Osteocyte (in vitro differentiated cells): ENCODE results near the gene GARIN5B. TPM values are rescaled to one million over a fixed set of nuclear protein-coding genes. Genes with fewer than 3 reads are reported as not detected.
A peak's percentile ranks its signal among the peaks of the same experiment; 100 is the strongest.

Experiments used
- DNase-seq: peaks from one replicate; pipeline ENCODE4 v3.0.0; 2021; ENCODE audit warnings: mixed read lengths; ENCODE audit not compliant: unreplicated experiment; ENCODE audit errors: extremely low spot score
- H3K27ac Mint-ChIP-seq: one replicate; pipeline ENCODE4 v1.8.0; 2021; ENCODE audit warnings: mild to moderate bottlenecking, mixed read lengths; ENCODE audit not compliant: unreplicated experiment
- H3K27me3 Mint-ChIP-seq: one replicate; pipeline ENCODE4 v1.8.0; 2021; ENCODE audit warnings: mixed read lengths; ENCODE audit not compliant: unreplicated experiment
- H3K36me3 Mint-ChIP-seq: one replicate; pipeline ENCODE4 v1.8.0; 2021; ENCODE audit warnings: mixed read lengths; ENCODE audit not compliant: unreplicated experiment
- H3K4me1 Mint-ChIP-seq: one replicate; pipeline ENCODE4 v1.8.0; 2021; ENCODE audit warnings: mixed read lengths; ENCODE audit not compliant: unreplicated experiment
- H3K4me3 Mint-ChIP-seq: one replicate; pipeline ENCODE4 v1.8.0; 2021; ENCODE audit warnings: mild to moderate bottlenecking, moderate library complexity, mixed read lengths; ENCODE audit not compliant: unreplicated experiment
- H3K9me3 Mint-ChIP-seq: one replicate; pipeline ENCODE4 v1.8.0; 2021; ENCODE audit warnings: mixed read lengths; ENCODE audit not compliant: unreplicated experiment
- total RNA-seq: library from RNA; stranded (reverse); gene quantifications from 2 replicates; pipeline ENCODE4 v1.2.1, GENCODE V29; 2021
- TF ChIP-seq, protein P1 (sequence below): fragments of 200-600 bp; sonication (generic); IDR thresholded peaks from 2 replicates; pipeline ENCODE4 v1.5.0; 2021; ENCODE audit warnings: antibody characterized with exemption, mild to moderate bottlenecking, moderate library complexity

Gene GARIN5B
- total RNA-seq, 1 donor from 2014 or later, result not detected

DNA sequence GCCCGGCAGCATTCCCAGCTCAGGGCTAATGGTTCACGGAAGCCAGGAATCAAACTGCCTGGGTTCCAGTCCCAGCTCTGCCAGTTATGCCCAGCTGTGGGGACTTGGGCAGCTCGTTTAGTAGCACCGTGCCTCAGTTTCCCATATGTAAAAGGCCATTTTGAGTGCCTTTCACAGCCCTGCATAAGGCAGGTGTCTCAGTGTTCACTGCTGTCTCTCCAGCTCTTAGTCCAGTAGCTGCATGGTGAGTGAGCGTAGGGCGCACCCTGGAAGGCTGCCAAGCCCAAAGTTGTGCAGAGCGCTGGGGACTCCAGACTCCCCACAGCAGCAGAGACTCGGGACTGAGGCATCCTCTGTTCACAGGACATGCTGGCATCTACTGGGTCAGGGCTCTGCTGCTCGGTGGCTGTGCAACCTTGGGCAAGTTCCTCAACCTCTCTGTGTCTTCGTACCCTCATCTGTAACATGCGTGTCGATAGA is 28.2 kb upstream of the GARIN5B start:
- Mint-ChIP-seq H3K36me3 (peaks cover 12% of the 10 kb centered on the region), H3K27me3 (no peaks in the 10 kb centered on the region), H3K27ac (peak overlapping the region; percentile 4), H3K4me1 (peaks cover 40% of the 10 kb centered on the region), H3K4me3 (no peak overlapping the region), H3K9me3 (no peaks in the 10 kb centered on the region)
- TF ChIP-seq, protein P1, sequence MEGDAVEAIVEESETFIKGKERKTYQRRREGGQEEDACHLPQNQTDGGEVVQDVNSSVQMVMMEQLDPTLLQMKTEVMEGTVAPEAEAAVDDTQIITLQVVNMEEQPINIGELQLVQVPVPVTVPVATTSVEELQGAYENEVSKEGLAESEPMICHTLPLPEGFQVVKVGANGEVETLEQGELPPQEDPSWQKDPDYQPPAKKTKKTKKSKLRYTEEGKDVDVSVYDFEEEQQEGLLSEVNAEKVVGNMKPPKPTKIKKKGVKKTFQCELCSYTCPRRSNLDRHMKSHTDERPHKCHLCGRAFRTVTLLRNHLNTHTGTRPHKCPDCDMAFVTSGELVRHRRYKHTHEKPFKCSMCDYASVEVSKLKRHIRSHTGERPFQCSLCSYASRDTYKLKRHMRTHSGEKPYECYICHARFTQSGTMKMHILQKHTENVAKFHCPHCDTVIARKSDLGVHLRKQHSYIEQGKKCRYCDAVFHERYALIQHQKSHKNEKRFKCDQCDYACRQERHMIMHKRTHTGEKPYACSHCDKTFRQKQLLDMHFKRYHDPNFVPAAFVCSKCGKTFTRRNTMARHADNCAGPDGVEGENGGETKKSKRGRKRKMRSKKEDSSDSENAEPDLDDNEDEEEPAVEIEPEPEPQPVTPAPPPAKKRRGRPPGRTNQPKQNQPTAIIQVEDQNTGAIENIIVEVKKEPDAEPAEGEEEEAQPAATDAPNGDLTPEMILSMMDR, result no peak
- DNase-seq, result no peak

- Mint-ChIP-seq H3K4me1 (peaks cover 42% of the 10 kb centered on the region), H3K9me3 (no peaks in the 10 kb centered on the region), H3K4me3 (no peak overlapping the region), H3K27me3 (no peaks in the 10 kb centered on the region), H3K27ac (no peak overlapping the region), H3K36me3 (peaks cover 14% of the 10 kb centered on the region)
- no peak for DNase-seq
- TF ChIP-seq, protein P1, result no peak
Measured at GRCh38 chr19:55390461-55390880, 27.4 kb upstream of the GARIN5B start.

DNA sequence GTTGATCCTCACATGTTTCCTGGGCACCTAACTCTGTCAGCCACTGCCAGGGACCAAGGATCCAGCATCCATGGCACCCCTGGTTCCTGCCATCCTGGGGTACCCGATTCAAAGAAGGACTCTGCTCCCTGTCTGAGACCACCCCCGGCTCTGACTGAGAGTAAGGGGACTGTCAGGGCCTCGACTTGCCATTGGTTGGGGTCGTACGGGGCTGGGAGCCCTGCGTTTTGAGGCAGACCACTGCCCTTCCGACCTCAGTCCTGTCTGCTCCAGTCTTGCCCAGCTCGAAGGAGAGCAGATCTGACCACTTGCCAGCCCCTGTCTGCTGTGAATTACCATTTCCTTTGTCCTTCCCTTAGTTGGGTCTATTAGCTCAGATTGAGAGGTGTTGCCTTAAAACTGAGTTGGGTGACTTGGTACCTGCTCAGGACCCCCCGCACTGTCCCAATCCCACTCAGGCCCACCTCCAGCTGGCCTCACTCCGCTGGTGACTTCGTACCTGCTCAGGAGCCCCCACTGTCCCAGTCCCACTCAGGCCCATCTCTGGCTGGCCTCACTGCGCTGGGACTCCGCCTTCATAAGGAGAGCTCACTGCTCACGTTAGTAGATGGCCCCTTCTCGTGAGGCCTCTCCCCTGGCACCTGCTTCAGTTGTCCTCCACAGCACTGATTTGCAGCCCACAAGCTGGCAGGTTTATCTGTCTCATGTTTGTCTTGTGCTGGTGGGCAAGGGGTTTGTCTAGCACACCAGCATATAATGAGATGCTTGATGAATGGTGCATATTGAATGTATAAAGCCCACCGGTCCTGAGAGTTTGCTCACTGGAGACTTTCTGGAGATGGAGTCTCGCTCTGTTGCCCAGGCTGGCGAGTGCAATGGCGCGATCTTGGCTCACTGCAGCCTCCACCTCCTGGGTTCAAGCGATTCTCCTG is 26.6 kb upstream of the GARIN5B start:
- peak overlapping the region; percentile 70 for H3K27ac Mint-ChIP-seq
- no peaks in the 10 kb centered on the region for H3K27me3 Mint-ChIP-seq
- H3K4me3 Mint-ChIP-seq, result peak overlapping the region; percentile 6
- H3K36me3 Mint-ChIP-seq, result peaks cover 14% of the 10 kb centered on the region
- TF ChIP-seq, protein P1, result no peak
- peaks cover 47% of the 10 kb centered on the region for H3K4me1 Mint-ChIP-seq
- DNase-seq, result no peak
- no peaks in the 10 kb centered on the region for H3K9me3 Mint-ChIP-seq

DNA sequence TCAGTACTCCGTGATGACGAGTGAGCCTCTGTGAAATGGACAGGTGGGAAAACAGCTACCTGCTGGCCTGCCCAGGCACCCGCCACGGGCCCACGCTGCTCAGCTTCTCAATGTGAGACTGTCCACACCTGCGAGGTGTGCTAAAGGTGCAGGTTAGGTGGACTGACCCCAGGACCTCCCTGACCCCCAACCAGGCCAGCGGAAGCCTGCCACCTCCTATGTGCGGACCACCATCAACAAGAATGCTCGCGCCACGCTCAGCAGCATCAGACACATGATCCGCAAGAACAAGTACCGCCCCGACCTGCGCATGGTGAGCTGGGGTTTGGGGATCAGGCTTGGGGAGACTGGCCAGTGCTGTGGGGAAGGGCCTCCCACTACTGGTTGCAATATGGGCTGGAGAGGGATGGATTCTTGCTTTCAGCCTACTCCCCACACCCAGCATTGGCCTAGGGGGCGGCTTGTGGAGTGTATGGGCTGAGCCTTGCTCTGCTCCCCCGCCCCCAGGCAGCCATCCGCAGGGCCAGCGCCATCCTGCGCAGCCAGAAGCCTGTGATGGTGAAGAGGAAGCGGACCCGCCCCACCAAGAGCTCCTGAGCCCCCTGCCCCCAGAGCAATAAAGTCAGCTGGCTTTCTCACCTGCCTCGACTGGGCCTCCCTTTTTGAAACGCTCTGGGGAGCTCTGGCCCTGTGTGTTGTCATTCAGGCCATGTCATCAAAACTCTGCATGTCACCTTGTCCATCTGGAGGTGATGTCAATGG is 24.9 kb upstream of the GARIN5B start:
- Mint-ChIP-seq H3K36me3 (peaks cover 14% of the 10 kb centered on the region), H3K4me1 (peaks cover 55% of the 10 kb centered on the region), H3K27me3 (no peaks in the 10 kb centered on the region), H3K4me3 (peak overlapping the region; percentile 99), H3K27ac (peak overlapping the region; percentile 96), H3K9me3 (no peaks in the 10 kb centered on the region)
- TF ChIP-seq, protein P1, result no peak
- no peak for DNase-seq
